NCI-H2171 (cell line): ENCODE data around the gene ZNF169.
"Not testable (repeated sequence)": the region's sequence is repeated elsewhere in the genome, so short reads cannot be mapped to it uniquely, and the experiment has no call there.

Experiments
- DNase-seq: peaks from one replicate; lab custom pipeline; 2025; lab: John Stamatoyannopoulos, UW

The ZNF169 gene

DNA sequence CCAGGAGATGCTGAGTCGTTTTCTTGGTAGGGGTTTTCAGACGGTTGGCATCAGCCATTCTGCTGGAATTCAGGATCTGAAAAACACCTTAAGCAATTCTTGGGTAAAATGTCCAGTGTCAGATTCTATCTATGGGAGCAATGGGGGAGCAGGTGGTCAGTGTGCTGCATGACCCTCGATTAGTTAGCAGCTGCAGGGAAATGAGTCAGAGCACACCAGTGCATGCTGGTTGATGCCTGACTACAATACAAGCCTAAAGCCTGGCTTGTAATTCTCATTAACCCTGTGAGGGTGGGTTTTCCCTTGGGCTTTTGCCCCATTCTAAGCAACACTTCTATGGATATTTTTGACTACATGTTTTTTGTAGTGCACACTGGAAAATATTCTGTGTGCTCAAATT is 89.7 kb downstream of the ZNF169 start:
- DNase-seq: not testable (repeated sequence)
